Endothelial cell (in vitro differentiated cells): ENCODE data around the gene SLC44A3. TPM values are rescaled to one million over a fixed set of nuclear protein-coding genes. Genes with fewer than 3 reads are reported as not detected.

Experiments used
- DNase-seq: peaks from one replicate; pipeline ENCODE4 v3.0.0; 2021; ENCODE audit warnings: low spot score
- H3K27ac Mint-ChIP-seq: one replicate; pipeline ENCODE4 v1.8.0; 2021; ENCODE audit warnings: mixed read lengths, inconsistent platforms; ENCODE audit not compliant: unreplicated experiment
- H3K27me3 Mint-ChIP-seq: one replicate; pipeline ENCODE4 v1.8.0; 2021; ENCODE audit warnings: mild to moderate bottlenecking, moderate library complexity, mixed read lengths, inconsistent platforms; ENCODE audit not compliant: unreplicated experiment
- H3K36me3 Mint-ChIP-seq: one replicate; pipeline ENCODE4 v1.8.0; 2021; ENCODE audit warnings: mild to moderate bottlenecking, low read depth, mixed read lengths, inconsistent platforms; ENCODE audit not compliant: unreplicated experiment
- H3K4me1 Mint-ChIP-seq: one replicate; pipeline ENCODE4 v1.8.0; 2021; ENCODE audit warnings: mild to moderate bottlenecking, mixed read lengths, inconsistent platforms; ENCODE audit not compliant: unreplicated experiment
- H3K4me3 Mint-ChIP-seq: one replicate; pipeline ENCODE4 v1.8.0; 2021; ENCODE audit warnings: mild to moderate bottlenecking, mixed read lengths, inconsistent platforms; ENCODE audit not compliant: unreplicated experiment
- H3K9me3 Mint-ChIP-seq: one replicate; pipeline ENCODE4 v1.8.0; 2021; ENCODE audit warnings: mixed read lengths, inconsistent platforms; ENCODE audit not compliant: unreplicated experiment
- total RNA-seq: library from RNA; stranded (reverse); fragmentation: NEBNext Ultra II Directional; extraction: Animal tissue kit (Norgen Biotek cat#: 25700); gene quantifications from one replicate; pipeline ENCODE4 v1.2.1, GENCODE V29; 2021; ENCODE audit not compliant: unreplicated experiment
- TF ChIP-seq, protein P1 (sequence below): fragments of 200-600 bp; sonication (generic); IDR thresholded peaks from one replicate; pipeline ENCODE4 v1.5.0; 2021; ENCODE audit warnings: antibody characterized with exemption; ENCODE audit not compliant: unreplicated experiment

The SLC44A3 gene
- total RNA-seq, 1 donor from 2014 or later, result 2.7 TPM

DNA sequence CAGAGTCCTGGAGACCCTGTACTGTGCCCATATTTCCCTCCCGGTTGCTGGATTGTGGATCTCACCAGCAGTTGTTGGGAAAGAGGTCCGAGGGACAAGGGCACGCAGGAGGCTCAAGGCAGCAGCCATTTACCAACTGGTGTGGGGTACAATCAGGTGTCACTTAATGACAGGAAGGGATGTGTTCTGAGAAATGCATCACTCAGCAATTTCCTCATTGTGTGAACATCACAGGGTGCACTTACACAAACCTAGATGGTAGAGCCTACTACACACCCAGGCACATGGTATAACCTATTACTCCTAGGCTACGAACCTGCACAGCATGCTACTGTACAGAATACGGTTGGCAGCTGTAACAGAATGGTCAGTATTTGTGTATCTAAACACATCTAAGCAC lies 20.7 kb downstream of the SLC44A3 start:
- Mint-ChIP-seq H3K27ac (no peak overlapping the region), H3K36me3 (no peaks in the 10 kb centered on the region), H3K27me3 (peaks cover 5% of the 10 kb centered on the region), H3K4me3 (no peak overlapping the region), H3K4me1 (no peaks in the 10 kb centered on the region), H3K9me3 (no peaks in the 10 kb centered on the region)
- no peak for DNase-seq
- TF ChIP-seq, protein P1, sequence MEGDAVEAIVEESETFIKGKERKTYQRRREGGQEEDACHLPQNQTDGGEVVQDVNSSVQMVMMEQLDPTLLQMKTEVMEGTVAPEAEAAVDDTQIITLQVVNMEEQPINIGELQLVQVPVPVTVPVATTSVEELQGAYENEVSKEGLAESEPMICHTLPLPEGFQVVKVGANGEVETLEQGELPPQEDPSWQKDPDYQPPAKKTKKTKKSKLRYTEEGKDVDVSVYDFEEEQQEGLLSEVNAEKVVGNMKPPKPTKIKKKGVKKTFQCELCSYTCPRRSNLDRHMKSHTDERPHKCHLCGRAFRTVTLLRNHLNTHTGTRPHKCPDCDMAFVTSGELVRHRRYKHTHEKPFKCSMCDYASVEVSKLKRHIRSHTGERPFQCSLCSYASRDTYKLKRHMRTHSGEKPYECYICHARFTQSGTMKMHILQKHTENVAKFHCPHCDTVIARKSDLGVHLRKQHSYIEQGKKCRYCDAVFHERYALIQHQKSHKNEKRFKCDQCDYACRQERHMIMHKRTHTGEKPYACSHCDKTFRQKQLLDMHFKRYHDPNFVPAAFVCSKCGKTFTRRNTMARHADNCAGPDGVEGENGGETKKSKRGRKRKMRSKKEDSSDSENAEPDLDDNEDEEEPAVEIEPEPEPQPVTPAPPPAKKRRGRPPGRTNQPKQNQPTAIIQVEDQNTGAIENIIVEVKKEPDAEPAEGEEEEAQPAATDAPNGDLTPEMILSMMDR, result no peak

DNA sequence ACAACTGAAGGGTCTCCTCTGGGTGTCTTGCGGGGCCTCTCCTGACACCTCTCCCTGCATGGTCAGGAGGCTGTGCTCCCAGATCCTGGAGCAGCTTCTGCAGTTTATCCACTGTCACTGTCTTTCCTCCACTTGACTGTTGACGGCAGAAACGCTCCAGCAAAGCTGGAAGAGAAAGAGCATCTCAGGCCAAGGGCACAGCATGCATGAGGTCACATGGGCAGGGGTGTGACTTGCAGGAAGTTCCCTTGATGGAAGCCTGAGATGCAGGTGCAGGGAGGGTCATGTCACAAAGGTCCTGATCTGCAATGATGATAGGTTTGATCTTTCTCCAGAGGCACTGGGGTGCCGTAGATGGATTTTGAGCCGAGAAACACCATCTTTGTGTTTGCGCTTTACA lies 23.3 kb downstream of the SLC44A3 start:
- H3K27me3 Mint-ChIP-seq, result peaks cover 5% of the 10 kb centered on the region
- no peak overlapping the region for H3K4me3 Mint-ChIP-seq
- no peak overlapping the region for H3K27ac Mint-ChIP-seq
- DNase-seq, result no peak
- no peaks in the 10 kb centered on the region for H3K4me1 Mint-ChIP-seq
- no peaks in the 10 kb centered on the region for H3K36me3 Mint-ChIP-seq
- H3K9me3 Mint-ChIP-seq, result no peaks in the 10 kb centered on the region
- TF ChIP-seq, protein P1, result no peak

DNA sequence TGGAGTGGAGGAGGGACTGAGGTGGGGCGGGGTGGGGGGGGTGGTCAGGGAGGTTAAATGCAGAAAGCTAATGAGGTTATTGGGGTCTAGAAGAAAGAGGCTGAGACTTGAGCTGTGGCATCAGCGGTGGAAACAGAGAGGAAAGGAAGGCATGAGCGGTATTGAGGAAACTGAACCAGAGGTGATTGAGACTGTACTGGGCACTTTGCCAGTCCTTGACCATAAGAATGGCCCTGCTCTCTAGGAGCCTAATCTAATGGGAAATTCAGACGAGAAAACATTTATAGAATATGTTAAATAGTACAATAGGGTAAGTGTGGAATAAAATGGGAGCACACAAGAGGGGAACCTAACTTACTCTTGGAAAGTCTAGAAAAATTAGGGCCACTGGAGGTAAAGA lies 23.7 kb downstream of the SLC44A3 start:
- Mint-ChIP-seq H3K27me3 (peaks cover 5% of the 10 kb centered on the region), H3K4me1 (no peaks in the 10 kb centered on the region), H3K27ac (no peak overlapping the region), H3K4me3 (no peak overlapping the region), H3K36me3 (no peaks in the 10 kb centered on the region), H3K9me3 (no peaks in the 10 kb centered on the region)
- no peak for DNase-seq
- TF ChIP-seq, protein P1, result no peak

DNA sequence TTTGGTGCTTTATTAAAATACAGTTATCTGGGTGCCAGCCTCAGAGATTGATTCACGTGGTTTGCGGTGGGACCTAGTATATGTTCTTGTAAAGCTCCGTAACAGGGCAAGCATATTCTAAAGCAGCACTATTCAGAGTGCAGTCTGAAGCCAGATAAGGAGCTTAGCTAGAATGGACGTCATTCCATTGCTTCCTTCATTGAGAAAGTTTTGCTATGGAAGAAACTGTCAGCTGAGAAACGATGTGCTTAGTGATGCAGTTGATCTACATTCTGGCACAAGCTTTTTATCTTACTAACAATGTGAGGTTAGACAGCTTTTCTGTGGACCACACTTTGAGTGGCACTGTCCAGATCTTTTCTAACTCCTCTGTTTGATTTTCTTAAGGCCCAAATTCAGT lies 26.2 kb downstream of the SLC44A3 start:
- Mint-ChIP-seq H3K4me1 (no peaks in the 10 kb centered on the region), H3K4me3 (no peak overlapping the region), H3K9me3 (no peaks in the 10 kb centered on the region), H3K27me3 (peaks cover 8% of the 10 kb centered on the region), H3K27ac (no peak overlapping the region), H3K36me3 (no peaks in the 10 kb centered on the region)
- no peak for DNase-seq
- TF ChIP-seq, protein P1, result no peak

DNA sequence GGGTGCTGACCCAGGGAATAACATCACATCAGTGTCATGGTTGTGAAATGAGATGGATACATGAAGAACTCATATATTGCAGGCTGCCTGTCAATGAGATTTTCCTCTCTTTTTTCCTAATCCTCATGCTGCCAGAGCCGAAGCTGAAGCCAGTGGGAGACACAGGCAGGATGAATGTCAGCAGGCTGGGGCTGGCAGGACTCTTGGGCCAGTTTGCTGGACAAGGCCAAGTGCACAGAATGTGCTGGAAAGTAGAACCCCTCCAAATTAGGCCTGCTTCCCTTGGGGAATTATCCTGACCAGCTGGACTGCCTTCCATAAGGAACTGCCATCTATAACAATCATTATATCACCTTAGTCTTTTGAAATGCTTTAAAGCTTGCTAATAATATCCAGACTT lies 31.4 kb downstream of the SLC44A3 start:
- no peaks in the 10 kb centered on the region for H3K4me1 Mint-ChIP-seq
- TF ChIP-seq, protein P1, result no peak
- no peak for DNase-seq
- no peak overlapping the region for H3K4me3 Mint-ChIP-seq
- no peak overlapping the region for H3K27ac Mint-ChIP-seq
- no peaks in the 10 kb centered on the region for H3K9me3 Mint-ChIP-seq
- peaks cover 3% of the 10 kb centered on the region for H3K27me3 Mint-ChIP-seq
- H3K36me3 Mint-ChIP-seq, result no peaks in the 10 kb centered on the region
